K562 (cell line): ENCODE measurements around the gene PSMB4. TPM values are rescaled to one million over a fixed set of nuclear protein-coding genes. Genes with fewer than 3 reads are reported as not detected.

Experiments
- ATAC-seq: fragments of 200-7000 bp; cut with Tn5 transposase; 3 replicates; pipeline ENCODE4 v1.9.1; 2020; ENCODE audit warnings: moderate library complexity
- BruUV-seq: library from RNA; stranded (reverse); fragments of 400-500 nt; replicated peaks from 2 replicates; lab custom pipeline; 2021; lab: Mats Ljungman, UMichigan
- CTCF ChIA-PET: fragments of 300-600 bp; formaldehyde crosslinking; extraction: SDS; loops from one replicate; lab custom pipeline; 2021; ENCODE audit warnings: low intra/inter-chr PET ratio; lab: Yijun Ruan, JAX
- POLR2A ChIA-PET: fragments of 300-600, 350-650 bp; sonication (Branson Sonifier 250); formaldehyde crosslinking; extraction: SDS; loops from one replicate; lab custom pipeline; 2021; ENCODE audit warnings: antibody characterized with exemption, inconsistent platforms; lab: Yijun Ruan, JAX
- DNase-seq, 4 experiments: peaks; one replicate each; pipeline versions ENCODE4 v3.0.0 to v3.0.0-alpha.2; 2011 to 2018; ENCODE audit warnings: low spot score in 3 of 4, mixed read lengths in 3 of 4; ENCODE audit errors: extremely low read depth in 1 of 4
- FAIRE-seq: peaks from 2 replicates; lab custom pipeline; 2011; peaks lifted over from hg19 to GRCh38; lab: Jason Lieb, UNC
- H2AFZ ChIP-seq: 2 replicates; pipeline ENCODE4 v1.6.0; 2011; ENCODE audit warnings: low read depth, low read length, control low read depth, inconsistent platforms
- H3K27ac ChIP-seq: fragments of 200-600 bp; 3 replicates; pipeline ENCODE4 v1.8.0; 2011; ENCODE audit warnings: low read depth, mild to moderate bottlenecking, control low read depth, inconsistent platforms, low read length, moderate library complexity, mixed read lengths; ENCODE audit errors: extremely low read depth
- H3K27me3 ChIP-seq, 2 experiments: fragments of 300-600 bp in 1 of 2; 2 replicates in 1 of 2; 3 replicates in 1 of 2; pipeline versions ENCODE4 v1.6.0 to v1.8.0; 2011; ENCODE audit warnings: inconsistent platforms in 2 of 2, low read length in 2 of 2, mild to moderate bottlenecking in 1 of 2, mixed read lengths in 1 of 2, moderate library complexity in 1 of 2; ENCODE audit not compliant: control insufficient read depth in 2 of 2, insufficient read depth in 2 of 2
- H3K36me3 ChIP-seq: fragments of 300-600 bp; 3 replicates; pipeline ENCODE4 v1.8.0; 2011; ENCODE audit warnings: mild to moderate bottlenecking, low read length, inconsistent platforms; ENCODE audit not compliant: control insufficient read depth, insufficient read depth
- H3K4me1 ChIP-seq, 2 experiments: fragments of 200-600 bp in 1 of 2; replicated peaks in 1 of 2; 2 replicates in 1 of 2; 3 replicates in 1 of 2; pipeline versions ENCODE4 v1.5.1 to v1.8.0; 2011; ENCODE audit warnings: inconsistent platforms in 2 of 2, low read length in 2 of 2, mild to moderate bottlenecking in 1 of 2, mixed read lengths in 1 of 2, moderate library complexity in 1 of 2; ENCODE audit not compliant: control insufficient read depth in 2 of 2, insufficient read depth in 2 of 2
- H3K4me2 ChIP-seq: 2 replicates; pipeline ENCODE4 v1.6.1; 2011; ENCODE audit warnings: low read length, control low read depth, inconsistent platforms, mixed read lengths; ENCODE audit not compliant: insufficient read depth
- H3K4me3 ChIP-seq: fragments of 200-600 bp; sonication (generic), shearing (Covaris generic); 2 replicates; pipeline ENCODE4 v1.5.1; 2016; ENCODE audit warnings: control low read depth, inconsistent platforms
- H3K79me2 ChIP-seq: fragments of 200-600 bp; 3 replicates; pipeline ENCODE4 v1.8.0; 2011; ENCODE audit warnings: low read length, inconsistent platforms; ENCODE audit not compliant: control insufficient read depth, insufficient read depth
- H3K9ac ChIP-seq, 2 experiments: 2 replicates each; pipeline versions ENCODE4 v1.6.0 to v1.6.1; 2011; ENCODE audit warnings: low read depth in 2 of 2, low read length in 2 of 2, control low read depth in 1 of 2, inconsistent platforms in 1 of 2, mild to moderate bottlenecking in 1 of 2, mixed read lengths in 1 of 2; ENCODE audit not compliant: insufficient read depth in 1 of 2
- H3K9me1 ChIP-seq: one replicate; pipeline ENCODE4 v1.6.0; 2011; ENCODE audit warnings: inconsistent platforms, mild to moderate bottlenecking, low read length, moderate library complexity; ENCODE audit not compliant: control insufficient read depth, insufficient read depth
- H3K9me3 ChIP-seq: replicated peaks from 2 replicates; pipeline ENCODE4 v1.5.1; 2011; ENCODE audit warnings: low read depth, low read length, inconsistent platforms; ENCODE audit not compliant: control insufficient read depth, insufficient read depth
- H4K20me1 ChIP-seq: replicated peaks from 2 replicates; pipeline ENCODE4 v1.6.1; 2011; ENCODE audit warnings: low read length, inconsistent platforms, mixed read lengths; ENCODE audit not compliant: control insufficient read depth, insufficient read depth
- ATF7 ChIP-seq: fragments of 450-650 bp; IDR thresholded peaks from 2 replicates; pipeline ENCODE4 v1.7.1; 2014; ENCODE audit warnings: mild to moderate bottlenecking, moderate library complexity
- CBFA2T2 ChIP-seq: fragments of 450-650 bp; conservative IDR thresholded peaks from 2 replicates; pipeline ENCODE4 v1.6.1; 2017; ENCODE audit warnings: mild to moderate bottlenecking
- CEBPG ChIP-seq, 3 experiments: fragments of 200-800 bp in 1 of 3; sonication (Bioruptor generic) in 1 of 3; sonication (generic) in 1 of 3; formaldehyde crosslinking in 1 of 3; IDR thresholded peaks in 2 of 3; conservative IDR thresholded peaks in 1 of 3; 2 replicates each; pipeline versions ENCODE4 v1.6.1 to v1.8.0; 2016 to 2022; ENCODE audit warnings: missing compliant biosample characterization in 2 of 3, missing genetic modification characterization in 2 of 3, mild to moderate bottlenecking in 1 of 3, missing genetic modification reagents in 1 of 3
- DIDO1 ChIP-seq: fragments of 450-650 bp; IDR thresholded peaks from 2 replicates; pipeline ENCODE4 v1.6.1; 2016; ENCODE audit warnings: low read depth, missing biosample characterization, missing genetic modification characterization
- DLX4 ChIP-seq: fragments of 250-450 bp; sonication (Bioruptor Pico); IDR thresholded peaks from 2 replicates; pipeline ENCODE4 v1.6.1; 2021; ENCODE audit warnings: mild to moderate bottlenecking
- MBD2 ChIP-seq: sonication (generic); IDR thresholded peaks from 2 replicates; pipeline ENCODE4 v1.6.1; 2016; ENCODE audit warnings: low read depth, borderline replicate concordance
- MECOM ChIP-seq: fragments of 250-450 bp; sonication (Bioruptor Pico); IDR thresholded peaks from 2 replicates; pipeline ENCODE4 v1.8.0; 2022; ENCODE audit warnings: inconsistent platforms
- NRF1 ChIP-seq, 2 experiments: fragments of 450-650 bp; IDR thresholded peaks in 1 of 2; conservative IDR thresholded peaks in 1 of 2; 2 replicates each; pipeline ENCODE4 v1.6.1; 2014; ENCODE audit warnings: mild to moderate bottlenecking in 2 of 2
- RERE ChIP-seq: sonication (generic); formaldehyde crosslinking; IDR thresholded peaks from 2 replicates; pipeline ENCODE4 v1.8.0; 2023; ENCODE audit warnings: missing genetic modification reagents, mild to moderate bottlenecking, borderline replicate concordance
- RREB1 ChIP-seq: fragments of 250-450 bp; sonication (Bioruptor Pico); IDR thresholded peaks from 2 replicates; pipeline ENCODE4 v1.4.0; 2020
- WGBS: fragments of 100-300 bp; shearing (Covaris generic); methylation state at CpG from one replicate; pipeline ENCODE4 v1.1.6; 2016; ENCODE audit warnings: low coverage, mixed read lengths; ENCODE audit not compliant: insufficient coverage; ENCODE audit errors: missing lambda C conversion rate; 5-methylcytosine and 5-hydroxymethylcytosine counted together
- in situ Hi-C: fragments of 300-500 bp; cut with MboI; formaldehyde crosslinking; loops from 4 replicates; pipeline ENCODE4 v1.15.0; 2018; ENCODE audit warnings: inconsistent platforms, mixed read lengths
- intact Hi-C: fragments of 100-400 bp; cut with micrococcal nuclease; formaldehyde crosslinking; loops from 2 replicates; pipeline ENCODE4 v1.14.2; 2022
- polyA plus RNA-seq, 8 experiments: library from polyadenylated mRNA; depleted of rRNA in 4 of 8; stranded (reverse) in 5 of 8; unstranded in 3 of 8; fragments of >200 nt; fragmentation: Nextera tagmentation in 2 of 8; fragmentation: Illumina TruSeq in 1 of 8; extraction: Ambion mirVana in 2 of 8; extraction: Trizol in 1 of 8; gene quantifications; 2 replicates each; pipeline versions ENCODE4 v1.2.1 to v1.2.3, GENCODE V29; 2011 to 2014; ENCODE audit warnings: inconsistent platforms in 1 of 8, missing spikeins in 1 of 8
- total RNA-seq, 7 experiments: library from RNA; depleted of rRNA in 6 of 7; stranded (reverse); fragments of >200 nt in 6 of 7; fragmentation: Illumina TruSeq in 2 of 7; extraction: Trizol in 2 of 7; gene quantifications; 2 replicates each; pipeline versions ENCODE4 v1.2.1 to v1.2.3, GENCODE V29; 2011 to 2021; ENCODE audit warnings: low replicate concordance in 1 of 7

Gene PSMB4
- total and polyA plus RNA-seq, 9 of the 15 experiments (the other 6 are each of a cell fraction or from before 2014, with no cell fraction given), result 397 to 674 (median 475) TPM

GRCh38 chr1:151447696-151448095, 48.3 kb downstream of the PSMB4 start:
- in situ Hi-C loops, result loop anchor here (10.0 kb wide), 1 partner anchor 287 kb away; no protein-coding TSS in a partner anchor
- Histone ChIP-seq H2AFZ (no peak overlapping the region), H3K4me3 (no peak overlapping the region), H3K79me2 (peaks cover 88% of the 10 kb centered on the region), H4K20me1 (peaks cover 4% of the 10 kb centered on the region), H3K9me1 (no peaks in the 10 kb centered on the region), H3K27ac (no peak overlapping the region), H3K36me3 (peaks cover 4% of the 10 kb centered on the region; the same call in 1 of the 3 replicates), H3K4me2 (no peak overlapping the region), H3K9me3 (no peaks in the 10 kb centered on the region), H3K9ac (no peak overlapping the region), H3K4me1 (peaks cover 0 to 3% of the 10 kb centered on the region in 2 experiments; a peak in 2 of 5 replicates), H3K27me3 (no peaks in the 10 kb centered on the region)
- CTCF ChIA-PET, result interaction anchor here (0.7 kb wide), 1 partner anchor 148 kb away, joined by 4 read pairs; no protein-coding TSS in a partner anchor
- POLR2A ChIA-PET, result interaction anchor here (0.7 to 2.5 kb wide), 7 partner anchors 11 to 315 kb away, joined by 3 to 5 read pairs (median 3); no protein-coding TSS in a partner anchor
- WGBS, result 6% methylated on average over 2 of the region's 2 CpGs
- FAIRE-seq, result no peak
- BruUV-seq, result no TSS peak
- DNase-seq, result no peak
- intact Hi-C loops, result no loop called here
- ATAC-seq, result no peak
- no peak for TF ChIP-seq CBFA2T2
- TF ChIP-seq ATF7, result no peak
- no peak for TF ChIP-seq NRF1 (conservative IDR thresholded peaks at IDR 0.05 in 1 of 2, IDR thresholded peaks at IDR 0.05 in 1 of 2)
- TF ChIP-seq RERE (CRISPR knock-in tag), result no peak
- TF ChIP-seq DLX4 (CRISPR knock-in tag), result no peak
- TF ChIP-seq RREB1 (CRISPR knock-in tag), result no peak
- no peak for TF ChIP-seq MBD2
- TF ChIP-seq MECOM (CRISPR knock-in tag), result no peak
- TF ChIP-seq CEBPG (CRISPR knock-in tag; IDR thresholded peaks at IDR 0.05), result no peak
- no peak for TF ChIP-seq CEBPG (tag; conservative IDR thresholded peaks at IDR 0.05 in 1 of 2, IDR thresholded peaks at IDR 0.05 in 1 of 2)
- no peak for TF ChIP-seq DIDO1 (tag)
